K562 (cell line): ENCODE results near the gene KAZN. TPM values are rescaled to one million over a fixed set of nuclear protein-coding genes. Genes with fewer than 3 reads are reported as not detected.

Experiments used
- CEBPB ChIP-seq: fragments of 450-650 bp; IDR thresholded peaks from 2 replicates; pipeline ENCODE4 v1.6.1; 2016; ENCODE audit warnings: missing genetic modification characterization, missing compliant biosample characterization
- CREB5 ChIP-seq: fragments of 250-450 bp; sonication (Bioruptor Pico); IDR thresholded peaks from 2 replicates; pipeline ENCODE4 v1.5.0; 2020; ENCODE audit warnings: mild to moderate bottlenecking
- HMG20B ChIP-seq: fragments of 250-450 bp; sonication (Bioruptor Pico); IDR thresholded peaks from 2 replicates; pipeline ENCODE4 v1.5.0; 2021; ENCODE audit warnings: mild to moderate bottlenecking
- HNRNPLL ChIP-seq: fragments of 200-400 bp; formaldehyde crosslinking; IDR thresholded peaks from 2 replicates; pipeline ENCODE4 v1.6.1; 2017; ENCODE audit warnings: low read length, low read depth, mild to moderate bottlenecking; ENCODE audit not compliant: poor library complexity, severe bottlenecking
- ID3 ChIP-seq, 2 experiments: fragments of 250-450 bp in 1 of 2; fragments of 450-650 bp in 1 of 2; sonication (Bioruptor Pico) in 1 of 2; IDR thresholded peaks; 2 replicates each; pipeline versions ENCODE4 v1.6.1 to v1.8.0; 2016 to 2021; ENCODE audit warnings: mild to moderate bottlenecking in 2 of 2, moderate library complexity in 2 of 2, missing compliant biosample characterization in 1 of 2, missing genetic modification characterization in 1 of 2
- MEIS2 ChIP-seq: fragments of 450-650 bp; IDR thresholded peaks from 2 replicates; pipeline ENCODE4 v1.6.1; 2014; ENCODE audit warnings: mild to moderate bottlenecking; ENCODE audit not compliant: partially characterized antibody
- PKNOX1 ChIP-seq: fragments of 450-650 bp; IDR thresholded peaks from 2 replicates; pipeline ENCODE4 v1.6.1; 2016
- PRDM10 ChIP-seq: fragments of 450-650 bp; IDR thresholded peaks from 2 replicates; pipeline ENCODE4 v1.6.1; 2018; ENCODE audit not compliant: partially characterized antibody
- RB1 ChIP-seq: fragments of 450-650 bp; IDR thresholded peaks from 2 replicates; pipeline ENCODE4 v1.6.1; 2017; ENCODE audit warnings: low read depth, mild to moderate bottlenecking
- RBM39 ChIP-seq: fragments of 200-400 bp; formaldehyde crosslinking; optimal IDR thresholded peaks from 2 replicates; pipeline ENCODE3; 2018; ENCODE audit warnings: low read depth, low read length
- RFX7 ChIP-seq: fragments of 250-450 bp; sonication (Bioruptor Pico); IDR thresholded peaks from 2 replicates; pipeline ENCODE4 v1.5.1; 2021; ENCODE audit warnings: mild to moderate bottlenecking
- SREBF2 ChIP-seq: sonication (generic); formaldehyde crosslinking; IDR thresholded peaks from 2 replicates; pipeline ENCODE4 v1.4.0; 2020; ENCODE audit warnings: mild to moderate bottlenecking, missing genetic modification reagents
- ZNF347 ChIP-seq: fragments of 450-650 bp; formaldehyde crosslinking; IDR thresholded peaks from 2 replicates; pipeline ENCODE4 v1.4.0; 2020; ENCODE audit warnings: low read depth, mild to moderate bottlenecking, moderate library complexity
- ZNF384 ChIP-seq: IDR thresholded peaks from 2 replicates; pipeline ENCODE4 v1.6.1; 2012; ENCODE audit warnings: low read depth, low read length, improper control_type of control experiment
- ZNF398 ChIP-seq: fragments of 250-450 bp; sonication (Bioruptor Pico); IDR thresholded peaks from 2 replicates; pipeline ENCODE4 v1.8.0; 2021; ENCODE audit warnings: moderate library complexity, mild to moderate bottlenecking, inconsistent platforms
- ZNF41 ChIP-seq: fragments of 250-450 bp; sonication (Bioruptor Pico); conservative IDR thresholded peaks from 2 replicates; pipeline ENCODE4 v1.4.0; 2020; ENCODE audit warnings: mild to moderate bottlenecking
- ZNF436 ChIP-seq: fragments of 250-450, 450-650 bp; sonication (Bioruptor Pico); formaldehyde crosslinking; IDR thresholded peaks from 2 replicates; pipeline ENCODE4 v1.7.0; 2020; ENCODE audit warnings: mild to moderate bottlenecking
- ZNF57 ChIP-seq: fragments of 450-650 bp; formaldehyde crosslinking; IDR thresholded peaks from 2 replicates; pipeline ENCODE4 v1.4.0; 2020; ENCODE audit warnings: mild to moderate bottlenecking, moderate library complexity
- polyA plus RNA-seq, 8 experiments: library from polyadenylated mRNA; depleted of rRNA in 4 of 8; stranded (reverse) in 5 of 8; unstranded in 3 of 8; fragments of >200 nt; fragmentation: Nextera tagmentation in 2 of 8; fragmentation: Illumina TruSeq in 1 of 8; extraction: Ambion mirVana in 2 of 8; extraction: Trizol in 1 of 8; gene quantifications; 2 replicates each; pipeline versions ENCODE4 v1.2.1 to v1.2.3, GENCODE V29; 2011 to 2014; ENCODE audit warnings: inconsistent platforms in 1 of 8, missing spikeins in 1 of 8
- total RNA-seq, 7 experiments: library from RNA; depleted of rRNA in 6 of 7; stranded (reverse); fragments of >200 nt in 6 of 7; fragmentation: Illumina TruSeq in 2 of 7; extraction: Trizol in 2 of 7; gene quantifications; 2 replicates each; pipeline versions ENCODE4 v1.2.1 to v1.2.3, GENCODE V29; 2011 to 2021; ENCODE audit warnings: low replicate concordance in 1 of 7

Gene KAZN
- total and polyA plus RNA-seq, 9 of the 15 experiments (the other 6 are each of a cell fraction or from before 2014, with no cell fraction given): 2.1 to 21.6 (median 5.4) TPM

- TF ChIP-seq ID3 (CRISPR knock-in tag; IDR thresholded peaks at IDR 0.05) (no peak), ID3 (tag; IDR thresholded peaks at IDR 0.05) (peak; percentile 92), RB1 (no peak), PRDM10 (peak; percentile 74), CEBPB (tag) (no peak), ZNF57 (CRISPR knock-in tag) (no peak), RBM39 (peak; percentile 37), MEIS2 (no peak), ZNF398 (CRISPR knock-in tag) (no peak), HNRNPLL (no peak), ZNF347 (CRISPR knock-in tag) (no peak), ZNF41 (no peak), ZNF436 (CRISPR knock-in tag) (no peak), HMG20B (CRISPR knock-in tag) (no peak), CREB5 (CRISPR knock-in tag) (no peak), ZNF384 (peak; percentile 61; the same call in 1 of the 2 replicates), SREBF2 (CRISPR knock-in tag) (no peak), RFX7 (CRISPR knock-in tag) (no peak), PKNOX1 (peak; percentile 53; the same call in 1 of the 2 replicates)
Measured at GRCh38 chr1:14782741-14783591, 184.5 kb downstream of the KAZN start (continued).
